ENCODE data around the gene RELCH. TPM values are rescaled to one million over a fixed set of nuclear protein-coding genes. Genes with fewer than 3 reads are reported as not detected.

Gene RELCH, protein sequence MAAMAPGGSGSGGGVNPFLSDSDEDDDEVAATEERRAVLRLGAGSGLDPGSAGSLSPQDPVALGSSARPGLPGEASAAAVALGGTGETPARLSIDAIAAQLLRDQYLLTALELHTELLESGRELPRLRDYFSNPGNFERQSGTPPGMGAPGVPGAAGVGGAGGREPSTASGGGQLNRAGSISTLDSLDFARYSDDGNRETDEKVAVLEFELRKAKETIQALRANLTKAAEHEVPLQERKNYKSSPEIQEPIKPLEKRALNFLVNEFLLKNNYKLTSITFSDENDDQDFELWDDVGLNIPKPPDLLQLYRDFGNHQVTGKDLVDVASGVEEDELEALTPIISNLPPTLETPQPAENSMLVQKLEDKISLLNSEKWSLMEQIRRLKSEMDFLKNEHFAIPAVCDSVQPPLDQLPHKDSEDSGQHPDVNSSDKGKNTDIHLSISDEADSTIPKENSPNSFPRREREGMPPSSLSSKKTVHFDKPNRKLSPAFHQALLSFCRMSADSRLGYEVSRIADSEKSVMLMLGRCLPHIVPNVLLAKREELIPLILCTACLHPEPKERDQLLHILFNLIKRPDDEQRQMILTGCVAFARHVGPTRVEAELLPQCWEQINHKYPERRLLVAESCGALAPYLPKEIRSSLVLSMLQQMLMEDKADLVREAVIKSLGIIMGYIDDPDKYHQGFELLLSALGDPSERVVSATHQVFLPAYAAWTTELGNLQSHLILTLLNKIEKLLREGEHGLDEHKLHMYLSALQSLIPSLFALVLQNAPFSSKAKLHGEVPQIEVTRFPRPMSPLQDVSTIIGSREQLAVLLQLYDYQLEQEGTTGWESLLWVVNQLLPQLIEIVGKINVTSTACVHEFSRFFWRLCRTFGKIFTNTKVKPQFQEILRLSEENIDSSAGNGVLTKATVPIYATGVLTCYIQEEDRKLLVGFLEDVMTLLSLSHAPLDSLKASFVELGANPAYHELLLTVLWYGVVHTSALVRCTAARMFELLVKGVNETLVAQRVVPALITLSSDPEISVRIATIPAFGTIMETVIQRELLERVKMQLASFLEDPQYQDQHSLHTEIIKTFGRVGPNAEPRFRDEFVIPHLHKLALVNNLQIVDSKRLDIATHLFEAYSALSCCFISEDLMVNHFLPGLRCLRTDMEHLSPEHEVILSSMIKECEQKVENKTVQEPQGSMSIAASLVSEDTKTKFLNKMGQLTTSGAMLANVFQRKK
- 17.4 and 23.8 TPM in 2 replicates for polyA plus RNA-seq

DNA sequence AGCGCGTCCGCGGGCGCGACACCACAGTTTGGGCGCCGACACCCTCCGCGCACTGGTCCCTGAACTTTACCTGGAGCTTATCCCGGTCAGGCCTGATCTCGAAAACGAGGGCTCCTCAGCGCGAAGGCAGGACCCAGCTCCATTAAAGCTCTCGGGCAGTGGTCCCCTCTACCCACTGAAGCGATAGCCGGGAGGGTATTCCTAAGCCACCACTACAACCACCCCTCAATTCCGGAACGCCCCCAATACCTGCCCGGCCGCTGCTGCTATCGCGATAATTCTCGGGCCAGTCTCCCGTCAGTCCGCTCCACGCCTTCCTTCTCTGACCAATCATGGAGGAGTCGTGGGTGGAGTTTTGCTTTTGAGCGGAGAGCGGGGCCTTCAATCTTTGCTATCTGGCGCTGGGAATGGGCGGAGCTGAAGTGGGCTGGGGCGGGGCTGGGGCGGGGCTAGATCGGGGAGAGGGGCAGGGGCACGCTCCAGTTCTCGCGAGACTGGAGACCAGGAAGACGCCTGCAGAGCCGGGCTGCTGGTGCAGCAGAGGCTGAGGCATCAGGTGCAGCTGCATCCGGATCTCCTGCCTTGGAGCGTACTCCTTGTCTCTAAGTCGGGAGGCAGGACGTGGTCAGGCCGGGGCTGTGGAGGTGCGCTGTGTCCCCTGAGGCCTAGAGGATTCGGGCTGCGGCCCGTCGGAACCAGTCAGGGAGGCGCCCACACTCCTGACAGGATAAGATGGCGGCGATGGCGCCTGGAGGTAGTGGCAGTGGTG, at the start of gene RELCH, which contains the start of gene PIGN:
Gene RELCH (plus strand): TSS at position 482 of the 769 bp plus-strand sequence. CDS start 251 bp downstream, at position 733.
Gene PIGN (minus strand): TSS at position 283 of the 769 bp plus-strand sequence. CDS start 25,703 bp downstream, outside the sequence.

DNA sequence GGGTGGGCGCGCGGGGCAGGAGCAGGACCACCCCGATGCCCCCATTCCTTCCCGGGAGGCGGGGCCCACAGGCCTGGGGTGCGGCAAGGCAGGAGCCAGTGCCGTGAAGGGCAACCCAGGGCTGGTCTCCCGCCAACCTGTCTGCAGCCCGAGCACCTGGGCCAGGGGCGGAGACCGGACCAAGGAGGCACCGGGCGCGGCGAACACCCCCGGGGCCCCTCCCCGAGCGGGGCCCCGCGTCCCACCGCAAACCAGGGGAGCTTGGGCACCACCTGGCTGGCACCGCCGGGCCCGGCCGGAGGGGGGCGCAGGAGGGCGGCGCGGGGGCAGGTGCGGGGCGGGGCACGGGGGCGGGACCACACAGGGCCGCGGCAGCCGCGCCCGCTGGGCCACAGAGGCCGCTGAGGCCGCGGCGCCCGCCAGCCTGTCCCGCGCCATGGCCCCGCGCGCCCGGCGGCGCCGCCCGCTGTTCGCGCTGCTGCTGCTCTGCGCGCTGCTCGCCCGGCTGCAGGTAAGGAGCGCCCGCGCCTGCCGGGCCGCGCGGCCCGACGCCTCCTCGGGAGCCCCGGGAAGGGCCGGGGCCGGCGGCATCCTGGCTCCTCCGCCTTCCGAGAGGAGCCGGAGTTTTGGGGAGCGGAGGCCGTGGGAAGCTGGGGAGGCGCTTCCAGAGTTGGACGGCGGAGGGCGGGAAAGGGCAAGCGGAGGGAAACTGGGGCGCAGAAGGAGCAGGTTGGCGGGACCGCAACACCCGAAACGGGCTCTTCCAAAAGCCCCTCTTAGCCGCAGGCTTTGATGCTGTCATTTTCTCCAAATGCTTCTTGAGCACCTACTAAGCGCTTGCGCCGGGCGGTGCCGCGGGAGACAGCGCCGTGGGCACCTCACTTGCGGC, 138.1 kb downstream of the RELCH start, which contains the start of gene TNFRSF11A:
Gene TNFRSF11A (plus strand): TSS at position 394 of the 889 bp plus-strand sequence. CDS start 43 bp downstream, at position 437.

Other genes with a start within 250 kb of the RELCH start
- 14.2 and 15.8 TPM in 2 replicates for gene PIGN, start 199 bp upstream of the RELCH start, polyA plus RNA-seq
- gene TNFRSF11A, start 138.1 kb downstream of the RELCH start, polyA plus RNA-seq, result 2.3 and 3.4 TPM in 2 replicates

Data from Purkinje cell (primary cell).